ENCODE results near the gene XIST. TPM values are rescaled to one million over a fixed set of nuclear protein-coding genes. Genes with fewer than 3 reads are reported as not detected.

XIST gene
- total RNA-seq, 1 experiment from 2014 or later = not detected

DNA sequence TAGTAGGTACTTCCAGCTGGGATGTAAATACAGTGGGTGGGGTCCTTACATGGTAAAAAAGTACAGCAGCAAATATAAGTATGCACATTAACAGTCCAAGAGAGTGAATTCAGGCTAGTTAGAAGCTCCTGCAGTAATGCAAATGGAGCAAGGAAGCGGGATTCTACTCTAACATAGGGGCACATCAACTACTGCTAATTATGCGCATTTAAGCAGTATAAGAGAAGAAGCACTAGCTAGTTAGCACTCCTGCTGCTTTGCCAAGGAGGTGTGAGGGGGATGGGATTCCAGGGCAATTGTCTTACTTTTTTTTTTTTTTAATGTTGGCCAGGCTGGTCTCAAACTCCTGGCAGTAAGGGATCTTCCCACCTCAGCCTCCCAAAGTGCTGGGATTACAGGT lies 5.4 kb downstream of the XIST start:
- no peak for DNase-seq
- Histone ChIP-seq H3K4me3 (no peak overlapping the region), H3K36me3 (no peaks in the 10 kb centered on the region), H3K27me3 (no peaks in the 10 kb centered on the region), H3K9me3 (no peaks in the 10 kb centered on the region)

GRCh38 chrX:73842541-73843234 lies 9.8 kb downstream of the XIST start:
- Histone ChIP-seq H3K4me3 (no peak overlapping the region), H3K27me3 (no peaks in the 10 kb centered on the region), H3K36me3 (no peaks in the 10 kb centered on the region), H3K9me3 (no peaks in the 10 kb centered on the region)
- DNase-seq = no peak

DNA sequence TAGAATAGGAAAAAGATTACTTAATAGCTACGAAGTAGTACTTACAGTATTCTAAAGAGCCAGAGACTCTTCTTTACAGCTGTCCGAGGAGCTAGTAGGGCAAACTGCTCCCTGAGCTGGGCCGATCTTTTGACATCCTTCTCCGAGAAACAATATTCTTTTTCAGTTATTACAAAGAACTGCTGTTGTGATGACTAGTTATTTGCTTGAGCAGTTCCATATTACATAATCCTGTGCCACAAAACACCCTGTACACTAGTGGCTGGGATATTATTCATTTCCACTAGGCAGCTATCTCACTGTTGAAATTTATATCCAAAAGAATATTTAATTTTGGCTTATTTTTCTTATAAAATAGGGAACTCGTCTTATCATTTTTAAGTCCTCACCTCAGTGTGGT lies 11.2 kb downstream of the XIST start:
- H3K9me3 ChIP-seq = no peaks in the 10 kb centered on the region
- DNase-seq = no peak
- H3K4me3 ChIP-seq = no peak overlapping the region
- no peaks in the 10 kb centered on the region for H3K27me3 ChIP-seq
- H3K36me3 ChIP-seq = no peaks in the 10 kb centered on the region

DNA sequence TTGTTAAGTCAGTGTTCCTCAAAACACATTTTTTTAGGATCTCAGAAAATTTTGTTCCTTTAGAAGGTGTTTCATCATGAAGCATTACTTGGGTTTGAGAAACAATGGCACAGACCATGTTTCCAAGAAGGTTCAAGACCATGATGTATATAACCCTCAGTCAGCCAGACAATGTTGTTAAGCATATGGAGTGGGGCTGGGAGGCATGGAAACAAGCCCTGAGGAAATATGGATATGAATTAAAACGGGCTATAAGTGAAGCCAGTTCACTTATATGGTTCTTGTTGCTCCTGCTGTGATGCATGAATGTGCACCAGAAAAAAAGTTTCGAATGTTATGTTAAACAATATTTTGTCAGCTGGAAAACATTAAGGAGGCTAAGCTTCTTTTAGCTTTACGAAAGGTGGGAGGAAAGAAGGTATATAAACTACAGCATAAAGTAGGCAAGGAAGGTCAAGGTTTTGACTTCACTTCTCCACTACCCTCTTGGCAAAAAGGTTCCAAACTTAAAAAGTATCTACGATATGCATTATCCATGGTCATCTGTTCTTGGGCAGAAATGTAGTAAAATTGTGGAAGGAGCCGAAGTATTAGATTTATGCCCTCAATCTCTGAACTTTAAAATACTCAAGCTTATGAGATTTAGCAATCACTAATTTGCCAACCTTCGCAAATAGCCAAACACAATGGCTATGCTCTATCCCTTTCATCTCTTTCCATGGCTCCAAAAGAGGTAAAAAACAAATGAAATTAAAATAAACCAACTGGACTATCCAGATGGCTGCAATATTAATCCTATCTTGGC lies 12.2 kb downstream of the XIST start:
- Histone ChIP-seq H3K27me3 (no peaks in the 10 kb centered on the region), H3K9me3 (no peaks in the 10 kb centered on the region), H3K4me3 (no peak overlapping the region), H3K36me3 (no peaks in the 10 kb centered on the region)
- DNase-seq = no peak

GRCh38 chrX:73839152-73839551 lies 13.4 kb downstream of the XIST start:
- Histone ChIP-seq H3K36me3 (no peaks in the 10 kb centered on the region), H3K9me3 (no peaks in the 10 kb centered on the region), H3K4me3 (no peak overlapping the region), H3K27me3 (no peaks in the 10 kb centered on the region)
- DNase-seq = no peak

GRCh38 chrX:73838123-73838522 lies 14.4 kb downstream of the XIST start:
- no peaks in the 10 kb centered on the region for H3K9me3 ChIP-seq
- DNase-seq = no peak
- no peaks in the 10 kb centered on the region for H3K36me3 ChIP-seq
- no peaks in the 10 kb centered on the region for H3K27me3 ChIP-seq
- H3K4me3 ChIP-seq = no peak overlapping the region

- Histone ChIP-seq H3K9me3 (no peaks in the 10 kb centered on the region), H3K27me3 (no peaks in the 10 kb centered on the region), H3K36me3 (no peaks in the 10 kb centered on the region), H3K4me3 (no peak overlapping the region)
- no peak for DNase-seq
These were observed 15.5 kb downstream of the XIST start for GRCh38 chrX:73836956-73837477.

DNA sequence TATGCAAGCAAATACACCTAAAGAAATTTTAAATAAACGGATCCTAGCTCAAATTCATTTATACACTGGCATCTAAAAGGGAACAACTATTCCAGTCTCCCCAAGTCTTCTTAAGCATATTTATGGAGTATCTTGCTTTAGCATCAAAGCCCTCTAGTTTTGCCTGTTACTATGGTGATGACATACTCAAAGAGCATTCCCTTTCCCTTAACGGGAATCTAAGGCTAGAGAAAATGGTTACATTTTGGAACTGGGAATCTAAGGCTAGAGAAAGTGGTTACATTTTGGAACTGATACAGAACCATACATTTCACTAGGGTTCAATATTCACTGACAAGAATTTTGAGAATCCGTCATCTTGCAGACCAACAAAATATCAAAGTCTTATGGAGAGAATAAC lies 18.3 kb downstream of the XIST start:
- Histone ChIP-seq H3K27me3 (no peaks in the 10 kb centered on the region), H3K36me3 (no peaks in the 10 kb centered on the region), H3K9me3 (no peaks in the 10 kb centered on the region), H3K4me3 (no peak overlapping the region)
- DNase-seq = no peak

GRCh38 chrX:73832319-73832718 lies 20.2 kb downstream of the XIST start:
- DNase-seq = no peak
- no peak overlapping the region for H3K4me3 ChIP-seq
- no peaks in the 10 kb centered on the region for H3K9me3 ChIP-seq
- no peaks in the 10 kb centered on the region for H3K27me3 ChIP-seq
- no peaks in the 10 kb centered on the region for H3K36me3 ChIP-seq

- Histone ChIP-seq H3K36me3 (no peaks in the 10 kb centered on the region), H3K27me3 (no peaks in the 10 kb centered on the region), H3K4me3 (no peak overlapping the region), H3K9me3 (no peaks in the 10 kb centered on the region)
- DNase-seq = no peak
These were observed 21.0 kb downstream of the XIST start for GRCh38 chrX:73831500-73831899.

DNA sequence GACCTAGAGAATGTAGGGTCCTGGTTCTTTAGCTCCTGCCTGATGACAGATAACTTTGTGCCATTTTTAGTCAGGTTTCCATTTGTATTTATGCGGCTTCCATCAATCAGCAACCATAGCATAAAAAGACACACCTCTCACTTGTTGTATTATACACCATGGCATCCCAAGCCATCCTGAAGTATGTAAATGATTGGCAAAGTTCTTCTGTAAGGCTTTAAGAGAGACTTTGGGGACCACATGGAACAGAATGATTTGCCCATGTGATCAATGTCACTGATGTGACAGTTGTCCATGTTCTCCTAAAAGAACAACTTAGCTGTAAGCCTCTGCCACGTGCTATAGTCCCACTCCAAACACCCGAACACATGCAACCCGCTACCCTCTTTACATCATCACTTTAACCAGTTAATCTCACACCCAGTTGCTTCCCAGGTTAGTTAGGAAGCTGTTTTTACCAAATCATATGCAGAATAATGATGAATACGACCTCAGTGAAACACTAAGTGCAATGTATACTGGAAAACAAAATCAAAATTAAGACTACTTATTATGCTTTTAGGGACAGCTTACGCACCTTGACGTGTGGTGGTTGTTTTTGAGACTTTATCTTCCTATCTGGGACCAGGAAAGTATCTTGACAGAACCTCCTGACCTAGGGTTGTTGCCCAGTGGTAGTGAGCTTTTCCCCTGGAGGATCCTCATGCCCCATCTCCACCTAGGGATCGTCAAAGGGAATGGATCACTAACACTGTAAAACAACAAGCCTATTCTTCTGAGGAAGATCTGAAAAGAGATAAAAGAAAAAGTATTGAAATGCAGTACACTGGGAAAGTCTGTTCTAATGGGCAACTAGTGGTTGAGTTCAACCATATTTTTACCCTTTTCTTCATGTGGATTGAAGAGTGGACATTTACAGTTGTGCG lies 21.8 kb downstream of the XIST start:
- no peak for DNase-seq
- H3K27me3 ChIP-seq = no peaks in the 10 kb centered on the region
- no peaks in the 10 kb centered on the region for H3K36me3 ChIP-seq
- H3K4me3 ChIP-seq = no peak overlapping the region
- H3K9me3 ChIP-seq = no peaks in the 10 kb centered on the region

DNA sequence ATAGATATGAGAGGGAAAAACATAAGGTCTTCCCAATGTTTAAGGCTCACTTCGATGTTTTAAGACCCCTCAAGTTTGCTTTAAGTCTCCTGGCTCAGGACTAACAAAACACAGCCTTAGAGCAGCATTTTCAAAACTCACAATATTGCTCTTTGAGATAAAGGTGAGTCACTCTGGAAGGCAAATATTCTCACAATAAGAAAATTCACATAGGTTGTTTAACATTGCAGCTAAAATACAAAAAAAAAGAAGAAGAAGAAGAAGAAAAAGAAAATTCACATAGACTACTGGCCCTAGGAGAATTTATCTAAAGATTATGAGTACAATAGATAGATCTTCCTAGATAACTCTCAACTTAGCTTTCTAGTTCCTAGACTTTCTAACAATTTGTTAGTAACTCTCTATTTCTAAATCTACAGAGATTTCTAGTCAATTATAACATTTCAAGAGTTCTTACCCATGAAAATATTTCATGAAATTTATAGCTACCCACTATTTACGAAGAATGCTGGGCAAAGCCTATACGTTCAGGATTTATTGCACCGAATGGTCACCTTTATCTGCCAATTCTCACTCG lies 22.5 kb downstream of the XIST start:
- no peaks in the 10 kb centered on the region for H3K36me3 ChIP-seq
- DNase-seq = no peak
- H3K9me3 ChIP-seq = no peaks in the 10 kb centered on the region
- no peak overlapping the region for H3K4me3 ChIP-seq
- H3K27me3 ChIP-seq = no peaks in the 10 kb centered on the region

DNA sequence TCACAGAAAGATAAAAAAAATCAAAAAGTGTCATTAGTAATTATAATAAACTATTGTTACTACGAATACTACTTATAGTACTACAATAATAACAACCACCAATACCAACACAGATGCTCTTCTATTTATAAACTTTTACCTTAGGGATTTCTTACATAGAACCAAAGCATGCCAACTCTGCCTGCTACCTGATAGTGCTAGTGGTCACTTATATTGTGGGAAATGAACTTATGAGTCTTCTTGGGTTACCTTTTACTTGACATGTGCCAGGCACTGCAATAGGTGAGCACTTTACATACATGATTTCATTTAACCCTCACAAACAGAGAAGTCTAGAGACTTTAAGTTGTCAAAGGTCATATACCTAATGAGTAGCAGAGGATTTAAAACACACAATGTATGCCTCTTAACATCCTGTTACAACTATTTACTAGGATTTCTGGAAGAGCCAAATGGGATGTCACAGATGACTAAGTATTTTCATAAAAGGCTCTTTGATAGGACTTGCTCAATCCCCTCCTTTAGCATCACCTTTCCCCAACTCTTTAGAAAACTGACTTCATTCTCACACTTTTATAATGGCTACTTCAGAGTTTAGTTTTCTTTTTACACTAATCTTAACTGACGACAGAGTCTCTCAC lies 24.3 kb downstream of the XIST start:
- no peaks in the 10 kb centered on the region for H3K36me3 ChIP-seq
- H3K27me3 ChIP-seq = no peaks in the 10 kb centered on the region
- no peaks in the 10 kb centered on the region for H3K9me3 ChIP-seq
- H3K4me3 ChIP-seq = no peak overlapping the region
- no peak for DNase-seq

DNA sequence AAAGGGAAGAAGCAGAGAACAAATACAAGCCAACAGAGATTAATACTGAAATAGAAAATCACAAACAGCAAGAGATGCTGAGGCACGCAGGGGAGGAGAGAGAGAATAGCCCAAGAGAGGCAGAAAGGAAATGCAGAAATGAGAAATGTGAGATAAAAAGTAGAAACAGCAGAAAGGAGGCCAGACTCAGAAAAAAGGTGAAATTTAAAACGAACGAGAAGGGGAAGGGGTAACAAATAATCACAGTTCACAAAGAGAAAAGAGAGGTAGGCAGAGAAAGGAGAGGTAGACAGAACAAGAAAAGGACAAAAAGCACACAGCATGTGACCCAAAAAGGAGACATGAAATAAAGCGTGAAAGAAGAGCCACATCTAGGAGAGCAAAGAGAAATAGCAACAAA lies 25.1 kb downstream of the XIST start:
- no peaks in the 10 kb centered on the region for H3K9me3 ChIP-seq
- no peak overlapping the region for H3K4me3 ChIP-seq
- no peaks in the 10 kb centered on the region for H3K27me3 ChIP-seq
- no peaks in the 10 kb centered on the region for H3K36me3 ChIP-seq
- DNase-seq = no peak

DNA sequence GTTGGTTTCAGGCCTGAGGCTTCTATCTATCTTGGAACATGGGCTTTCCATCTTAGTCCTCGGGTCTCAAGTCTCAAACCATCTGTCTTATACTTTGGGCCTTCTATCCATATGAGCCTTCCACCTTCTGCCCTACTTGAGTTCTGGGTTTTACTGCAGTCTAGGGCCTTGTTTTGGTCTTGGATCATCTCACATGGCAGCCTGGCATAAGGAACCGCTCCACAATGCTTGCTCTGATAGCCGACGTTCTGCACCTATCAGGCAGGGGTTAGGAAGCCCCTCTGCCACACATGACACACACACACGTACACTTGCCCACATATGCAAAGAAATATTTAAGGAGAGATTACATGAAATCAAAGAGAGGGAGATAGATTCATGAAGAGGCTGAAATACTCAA lies 25.5 kb downstream of the XIST start:
- Histone ChIP-seq H3K27me3 (no peaks in the 10 kb centered on the region), H3K4me3 (no peak overlapping the region)

DNA sequence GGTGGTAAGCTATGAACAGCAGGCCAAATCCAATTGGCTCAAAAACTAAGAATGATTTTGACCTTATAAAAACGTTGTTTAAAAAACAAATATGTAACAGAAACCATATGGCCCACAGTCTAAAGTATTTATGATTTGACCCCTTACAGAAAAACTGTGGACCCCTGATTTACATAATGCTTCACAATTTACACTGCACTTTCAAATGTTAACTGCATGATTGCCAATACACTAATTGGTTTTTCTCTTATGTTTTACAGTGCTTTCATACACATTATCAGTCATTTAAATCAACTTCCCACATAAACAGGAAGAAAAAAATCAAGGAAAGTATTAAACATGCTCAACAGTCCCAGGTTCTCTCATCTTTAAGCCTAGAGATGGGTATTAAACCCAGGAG lies 26.9 kb downstream of the XIST start:
- no peak overlapping the region for H3K4me3 ChIP-seq
- H3K9me3 ChIP-seq = no peaks in the 10 kb centered on the region
- H3K36me3 ChIP-seq = no peaks in the 10 kb centered on the region
- DNase-seq = no peak
- no peaks in the 10 kb centered on the region for H3K27me3 ChIP-seq

More for the DNA sequence above, 25.5 kb downstream of the XIST start:
- H3K9me3 ChIP-seq = no peaks in the 10 kb centered on the region
- H3K36me3 ChIP-seq = no peaks in the 10 kb centered on the region
- no peak for DNase-seq

All from MG63 (cell line).